ENCODE results near the gene EIF4A2. TPM values are rescaled to one million over a fixed set of nuclear protein-coding genes. Genes with fewer than 3 reads are reported as not detected.

The EIF4A2 gene
- total and polyA plus RNA-seq, 12 donors = 231 to 476 (median 426) TPM

- H3K27me3 ChIP-seq = no peaks in the 10 kb centered on the region
- intact Hi-C loops (cut with DNase I) = loop anchor here in 1 of 10 donors (10.0 kb wide), 1 partner anchor 121 kb away; no protein-coding TSS in a partner anchor
- H3K4me3 ChIP-seq = no peak overlapping the region
- 12 to 15% methylated on average over 10 of the region's 10 CpGs for WGBS, 2 donors
- no peak overlapping the region for H3K27ac ChIP-seq
- H3K36me3 ChIP-seq = no peaks in the 10 kb centered on the region
- H3K9me3 ChIP-seq = no peaks in the 10 kb centered on the region
- ATAC-seq = peak; percentile 64 to 94 (median 80)
- peaks cover 0 to 7% (median 0%) of the 10 kb centered on the region in 9 donors for H3K4me1 ChIP-seq
- DNase-seq = peak in 1 of 2 donors; percentile 26
- TF ChIP-seq CTCF (IDR thresholded peaks at IDR 0.05) = no peak
Measured at GRCh38 chr3:186746008-186746407, 37.4 kb upstream of the EIF4A2 start.

- Histone ChIP-seq H3K36me3 (no peaks in the 10 kb centered on the region), H3K27me3 (no peaks in the 10 kb centered on the region), H3K4me1 (peaks cover 0 to 15% (median 5%) of the 10 kb centered on the region in 9 donors), H3K9me3 (no peaks in the 10 kb centered on the region), H3K27ac (no peak overlapping the region), H3K4me3 (no peak overlapping the region)
- 98% methylated on average over 2 of the region's 2 CpGs for WGBS, 2 donors
- no peak for ATAC-seq
- DNase-seq = no peak
- no peak for TF ChIP-seq CTCF (IDR thresholded peaks at IDR 0.05)
- intact Hi-C loops (cut with DNase I) = loop anchor here in 4 of 10 donors (5.0 to 10.0 kb wide), 2 partner anchors 133 to 136 kb away; partner anchors contain the start of gene AHSG (in 1 of the 4)
Measured at GRCh38 chr3:186750316-186750715, 33.1 kb upstream of the EIF4A2 start.

DNA sequence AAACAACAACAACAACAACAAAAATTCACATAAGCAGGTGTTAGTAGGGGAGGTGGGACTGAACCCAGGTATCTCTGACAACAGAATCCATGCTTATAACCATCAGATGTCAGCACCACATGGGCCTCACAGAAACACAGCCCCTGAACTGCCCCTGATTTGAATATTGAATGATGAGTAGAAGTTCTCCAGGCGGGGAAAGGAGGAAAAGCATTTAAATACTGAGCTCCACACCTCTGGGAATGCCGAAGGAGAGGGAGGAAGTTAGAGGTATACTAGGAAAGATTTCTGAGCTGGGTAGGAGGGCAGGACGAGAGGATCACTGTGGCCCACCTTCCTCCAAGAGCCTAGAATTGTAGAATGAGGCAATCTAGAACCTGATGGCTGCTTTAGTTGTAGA lies 31.9 kb upstream of the EIF4A2 start:
- Histone ChIP-seq H3K36me3 (no peaks in the 10 kb centered on the region), H3K4me1 (peaks cover 0 to 8% (median 4%) of the 10 kb centered on the region in 9 donors), H3K27ac (peak overlapping the region in 4 of 10 donors; percentile 3 to 30 (median 20)), H3K27me3 (no peaks in the 10 kb centered on the region), H3K4me3 (no peak overlapping the region), H3K9me3 (no peaks in the 10 kb centered on the region)
- no peak for TF ChIP-seq CTCF (IDR thresholded peaks at IDR 0.05)
- DNase-seq (no peak), ATAC-seq (no peak)
- intact Hi-C loops (cut with DNase I) = loop anchor here in 4 of 10 donors (5.0 to 10.0 kb wide), 2 partner anchors 134 to 137 kb away; partner anchors contain the start of gene AHSG (in 1 of the 4)
- WGBS, 2 donors = 42 to 51% methylated on average over 3 of the region's 3 CpGs

GRCh38 chr3:186754006-186754405 lies 29.4 kb upstream of the EIF4A2 start:
- WGBS, 2 donors = 84 to 86% methylated on average over 7 of the region's 7 CpGs
- DNase-seq (no peak), ATAC-seq (no peak)
- Histone ChIP-seq H3K27me3 (peaks cover 0 to 4% (median 0%) of the 10 kb centered on the region in 7 donors), H3K4me1 (peaks cover 0 to 8% (median 4%) of the 10 kb centered on the region in 9 donors), H3K27ac (no peak overlapping the region), H3K4me3 (no peak overlapping the region), H3K36me3 (no peaks in the 10 kb centered on the region), H3K9me3 (no peaks in the 10 kb centered on the region)
- intact Hi-C loops (cut with DNase I) = loop anchor here in 4 of 10 donors (5.0 to 10.0 kb wide), 2 partner anchors 137 to 139 kb away; partner anchors contain the start of gene AHSG (in 1 of the 4)
- TF ChIP-seq CTCF (IDR thresholded peaks at IDR 0.05) = no peak

All from heart right ventricle (tissue), 16 donors.